ENCODE results near the gene RTP5.

RTP5 gene

GRCh38 chr2:241858206-241859016 lies 11.1 kb upstream of the RTP5 start, which contains the start of gene PDCD1:
Gene PDCD1 (minus strand): TSS chr2:241858894. CDS start chr2:241858838, 56 bp downstream.
- DNase-seq = no peak

DNA sequence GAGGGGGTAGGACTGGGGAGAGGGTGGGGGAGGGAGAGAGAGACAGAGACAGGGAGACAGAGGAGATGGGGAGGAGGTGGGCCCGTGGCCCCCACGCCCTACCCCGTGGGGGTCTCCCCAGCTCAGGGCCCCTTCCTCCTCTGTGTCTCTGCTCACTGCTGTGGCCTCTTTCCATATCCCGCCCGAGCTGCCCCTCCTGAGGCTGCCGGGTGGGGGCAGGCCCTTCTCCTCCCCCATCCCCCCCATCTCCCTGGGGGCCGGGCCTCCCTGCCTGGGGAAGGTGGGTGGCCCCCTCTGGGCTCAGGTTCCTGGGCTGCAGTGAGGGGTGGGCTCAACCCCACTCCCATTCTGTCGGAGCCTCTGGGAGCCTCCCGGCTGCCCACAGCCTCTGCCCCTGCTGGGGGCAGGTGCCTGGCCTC lies 10.5 kb upstream of the RTP5 start:
- no peak for DNase-seq

DNA sequence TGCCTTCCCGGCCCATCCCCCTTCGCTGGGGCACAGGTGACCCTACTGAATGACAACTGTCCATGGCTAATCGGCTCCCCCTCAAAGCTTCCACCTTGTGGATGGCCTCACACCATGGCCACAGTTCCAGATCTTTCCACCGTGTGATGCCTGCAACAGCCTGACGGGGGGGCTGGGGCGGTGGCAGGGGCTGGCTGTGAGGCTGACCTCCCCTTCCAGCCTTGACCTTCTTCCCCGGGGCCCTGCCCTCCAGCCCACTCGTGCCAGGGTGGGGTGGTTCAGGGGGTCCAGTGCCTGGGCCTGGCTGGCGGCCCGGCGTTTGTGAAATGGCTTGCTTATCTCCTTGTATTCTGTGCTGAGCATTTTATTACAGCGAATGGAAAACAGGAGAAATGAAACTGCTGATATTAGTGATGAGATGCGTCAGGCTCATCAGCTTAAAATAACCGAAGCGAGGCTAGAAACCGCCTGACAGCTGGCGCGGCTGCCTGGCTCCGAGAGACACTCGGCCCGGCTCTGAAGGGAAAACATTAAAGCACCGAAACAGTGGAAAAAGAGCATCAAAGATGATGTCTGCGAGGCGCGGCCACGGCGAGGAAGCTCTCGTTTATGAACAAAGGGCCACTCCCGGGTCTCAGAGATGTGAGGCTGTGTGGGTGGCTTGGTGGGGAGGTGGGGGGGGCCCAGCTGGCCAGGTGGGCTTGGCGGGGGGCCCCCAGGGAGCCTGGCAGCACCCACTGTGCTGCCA lies 9.9 kb upstream of the RTP5 start:
- no peak for DNase-seq

DNA sequence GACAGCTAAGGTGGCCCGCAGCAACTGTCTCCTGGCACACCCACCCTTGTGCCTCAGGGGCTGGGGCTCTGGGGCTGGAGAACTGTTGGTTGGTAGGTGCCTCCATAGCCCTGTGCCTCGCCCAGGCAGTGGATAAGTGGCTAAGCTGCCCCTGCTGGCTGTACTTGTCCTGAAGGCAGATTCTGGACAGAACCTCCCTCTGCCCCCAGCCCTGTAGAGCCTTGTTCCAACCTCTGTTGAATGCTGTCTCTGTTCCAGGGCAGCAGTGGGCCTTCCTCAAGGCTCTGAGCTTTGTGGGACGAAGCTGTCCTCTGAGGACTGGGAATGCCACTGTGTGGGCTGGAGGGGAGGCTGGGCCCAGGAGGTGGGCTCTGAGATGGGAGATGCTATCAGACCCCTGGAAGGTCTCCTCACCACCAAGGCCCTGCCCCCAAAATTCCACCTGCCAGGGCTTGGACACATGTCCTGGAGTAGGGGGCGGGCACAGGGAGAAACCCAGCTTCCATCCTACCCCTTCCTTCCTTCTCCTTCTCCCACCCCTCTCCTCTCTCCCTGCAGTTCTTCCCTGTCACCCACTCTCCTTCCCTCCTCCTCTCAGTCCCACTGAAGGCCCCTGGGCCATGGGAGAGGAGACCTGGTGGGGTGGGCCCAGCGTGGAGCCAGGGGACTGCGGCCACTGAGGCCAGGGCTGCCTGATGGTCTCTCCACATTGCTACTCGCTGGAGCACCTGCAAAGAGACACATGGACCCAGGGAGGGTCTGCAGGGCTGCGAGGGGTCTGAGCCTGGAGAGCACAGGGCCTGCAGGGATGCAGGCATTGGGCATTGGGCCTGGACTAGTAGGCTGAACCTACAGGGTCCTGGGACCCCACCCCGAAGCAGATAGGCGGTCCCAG lies 9.1 kb upstream of the RTP5 start:
- no peak for DNase-seq

DNA sequence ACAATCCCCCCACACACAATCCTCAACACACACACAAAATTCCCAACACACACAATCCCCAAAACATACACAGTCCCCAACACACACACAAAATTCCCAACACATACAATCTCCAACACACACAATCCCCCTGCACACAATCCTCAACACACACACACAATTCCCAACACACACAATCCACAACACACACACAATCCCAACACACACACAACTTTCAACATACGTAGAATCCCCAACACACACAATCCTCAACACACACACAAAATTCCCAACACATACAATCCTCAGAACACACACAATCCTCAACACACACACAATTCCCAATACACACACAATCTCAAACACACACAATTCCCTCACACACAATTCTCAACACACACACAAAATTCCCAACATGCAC lies 8.3 kb upstream of the RTP5 start:
- DNase-seq = no peak

- no peak for DNase-seq
These were observed 7.4 kb upstream of the RTP5 start for GRCh38 chr2:241862093-241862492.

DNA sequence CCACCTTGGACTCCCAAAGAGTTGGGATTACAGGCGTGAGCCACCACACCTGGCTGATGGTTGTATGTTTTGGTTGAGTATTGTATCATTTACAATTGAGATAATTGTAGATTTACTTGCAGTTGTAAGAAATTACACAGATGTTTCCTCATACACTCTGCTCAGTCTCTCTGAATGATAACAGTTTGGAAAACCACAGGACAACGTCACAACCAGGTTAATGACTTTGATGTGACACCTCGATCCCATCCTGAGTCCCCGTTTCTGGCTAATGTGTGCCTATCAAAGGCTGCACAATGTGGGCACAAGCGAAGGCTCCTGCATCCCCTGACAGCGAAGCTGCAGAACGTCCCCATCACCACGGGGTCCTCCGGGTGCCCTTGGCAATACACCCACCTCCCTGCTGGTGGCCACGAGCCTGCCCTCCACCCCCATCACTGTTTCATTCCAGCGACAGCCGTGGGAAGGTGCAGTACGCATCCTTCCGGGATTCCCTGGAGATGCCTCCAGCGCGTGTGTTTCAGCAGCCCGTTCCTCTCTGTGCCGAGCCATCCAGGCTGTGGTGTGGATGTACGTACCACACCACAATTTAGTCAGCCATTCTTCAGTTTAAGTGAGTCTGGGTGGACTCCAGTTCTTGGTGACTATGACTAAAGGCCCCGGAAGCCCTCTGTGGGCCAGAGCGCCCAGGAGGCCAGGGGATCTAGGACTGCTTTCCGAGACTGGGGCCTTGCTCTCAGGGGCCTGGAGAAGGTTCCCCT lies 6.6 kb upstream of the RTP5 start:
- no peak for DNase-seq

- DNase-seq = peak; percentile 22
These were observed 6.0 kb upstream of the RTP5 start for GRCh38 chr2:241863536-241863954.

- no peak for DNase-seq
These were observed 5.2 kb upstream of the RTP5 start for GRCh38 chr2:241864168-241864849.

- no peak for DNase-seq
These were observed 4.7 kb upstream of the RTP5 start for GRCh38 chr2:241864850-241865213.

- no peak for DNase-seq
These were observed 4.0 kb upstream of the RTP5 start for GRCh38 chr2:241865416-241865956.

GRCh38 chr2:241865957-241866789 lies 3.4 kb upstream of the RTP5 start:
- DNase-seq = peak; percentile 25

DNA sequence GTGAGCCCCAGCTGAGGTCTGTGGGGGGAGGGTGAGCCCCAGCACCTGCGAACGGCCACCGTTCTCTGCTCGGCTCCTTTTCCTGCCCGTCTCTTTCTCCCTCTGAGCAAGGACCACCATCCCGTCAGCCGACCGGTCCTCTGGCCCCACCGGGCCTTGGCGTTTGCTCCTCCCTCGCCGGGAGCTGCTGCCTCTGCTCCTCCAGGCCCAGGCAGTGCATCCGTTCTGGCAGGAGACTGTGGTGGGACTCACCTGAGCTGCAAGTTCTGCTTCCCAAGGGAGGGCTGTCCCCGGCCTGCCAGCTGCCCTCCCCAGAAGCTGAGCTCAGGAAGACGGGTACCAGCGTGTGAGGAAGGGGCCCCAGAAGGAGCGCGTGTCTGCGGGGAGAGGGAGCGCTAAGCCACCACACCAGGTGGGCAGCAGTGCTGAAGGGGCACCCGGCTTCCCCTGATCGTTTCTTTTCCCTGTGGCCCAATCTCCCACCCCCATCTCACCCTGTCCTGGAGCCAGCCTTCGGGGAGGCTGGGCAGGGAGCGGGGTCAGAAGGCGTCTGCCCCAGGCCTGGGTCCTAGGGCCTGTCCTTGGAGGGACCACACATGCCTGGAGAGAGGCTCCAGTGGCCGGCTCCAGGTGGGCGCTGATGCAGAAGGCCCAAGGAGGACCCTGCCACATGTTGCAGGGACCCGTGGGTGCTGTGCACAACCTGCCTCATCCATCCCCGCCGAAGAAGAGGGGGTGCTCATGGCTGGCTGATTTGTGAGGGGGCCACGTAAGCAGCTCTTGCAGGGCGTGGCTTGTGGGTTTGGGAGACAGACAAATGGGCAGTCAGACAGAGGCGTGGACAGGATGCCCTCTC lies 2.5 kb upstream of the RTP5 start:
- no peak for DNase-seq

GRCh38 chr2:241867776-241868420 lies 1.6 kb upstream of the RTP5 start:
- DNase-seq = no peak

GRCh38 chr2:241868661-241869081 lies 858 bp upstream of the RTP5 start:
- no peak for DNase-seq

DNA sequence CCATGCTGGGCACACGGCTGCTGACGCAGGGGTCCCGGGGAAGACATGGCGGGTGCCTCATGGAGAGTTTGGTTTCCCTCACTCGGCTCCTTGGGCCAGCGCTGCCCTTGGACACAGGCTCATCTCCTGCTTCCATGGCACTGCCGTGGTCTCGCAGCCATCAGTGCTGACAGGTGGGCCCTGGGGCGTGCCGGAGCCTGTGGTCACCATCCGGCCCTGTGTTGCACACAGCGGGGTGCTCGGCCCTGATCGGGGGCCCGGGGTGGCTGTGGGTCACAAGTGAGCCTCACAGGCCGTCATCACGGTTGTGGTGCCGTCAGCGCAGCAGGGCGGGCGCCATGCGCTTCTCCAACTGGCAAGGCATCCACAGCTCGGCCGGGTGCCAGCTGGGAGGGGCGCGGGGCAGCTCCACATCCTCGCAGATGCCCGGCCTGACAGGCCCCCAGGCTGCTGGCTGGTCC lies 582 bp downstream of the RTP5 start:
- no peak for DNase-seq

GRCh38 chr2:241870611-241871537 lies 1.3 kb downstream of the RTP5 start:
- no peak for DNase-seq

Measured in fibroblast of upper back skin (primary cell).